Suprapubic skin (tissue), 4 donors: ENCODE results near the gene BAIAP2L2. TPM values are rescaled to one million over a fixed set of nuclear protein-coding genes. Genes with fewer than 3 reads are reported as not detected.
"Not testable (repeated sequence)": the region's sequence is repeated elsewhere in the genome, so short reads cannot be mapped to it uniquely, and the experiment has no call there.

Experiments used
- DNase-seq, 2 donors: peaks; one replicate each; pipeline ENCODE4 v3.0.0-alpha.2; 2019; ENCODE audit warnings: low spot score in 2 of 2
- H3K27ac ChIP-seq: fragments of 200-600 bp; sonication (generic); one replicate; pipeline ENCODE4 v1.5.1; 2019
- H3K27me3 ChIP-seq: fragments of 200-600 bp; sonication (generic); one replicate; pipeline ENCODE4 v1.5.1; 2019
- H3K36me3 ChIP-seq: fragments of 200-600 bp; sonication (generic); one replicate; pipeline ENCODE4 v1.5.1; 2019
- H3K4me1 ChIP-seq: fragments of 200-600 bp; sonication (generic); one replicate; pipeline ENCODE4 v1.5.1; 2019
- H3K4me3 ChIP-seq: fragments of 200-600 bp; sonication (generic); one replicate; pipeline ENCODE4 v1.5.1; 2019; ENCODE audit warnings: mild to moderate bottlenecking
- H3K9me3 ChIP-seq: fragments of 200-600 bp; sonication (generic); one replicate; pipeline ENCODE4 v1.5.1; 2019
- EP300 ChIP-seq: sonication (generic); formaldehyde crosslinking; IDR thresholded peaks from one replicate; pipeline ENCODE4 v1.6.1; 2017; ENCODE audit warnings: antibody characterized with exemption
- POLR2A ChIP-seq, 2 donors: fragments of 450-650 bp; IDR thresholded peaks; one replicate each; pipeline ENCODE4 v1.6.1; 2017; ENCODE audit warnings: antibody characterized with exemption in 2 of 2, mild to moderate bottlenecking in 2 of 2, moderate library complexity in 2 of 2
- POLR2AphosphoS5 ChIP-seq, 3 donors: sonication (generic); formaldehyde crosslinking; IDR thresholded peaks; one replicate each; pipeline ENCODE4 v1.6.1; 2017; ENCODE audit warnings: antibody characterized with exemption in 3 of 3
- WGBS: methylation state at CpG from one replicate; pipeline ENCODE4 v1.1.5; 2018; 5-methylcytosine and 5-hydroxymethylcytosine counted together
- total RNA-seq, 4 donors: library from RNA; depleted of rRNA; stranded (reverse); fragments of >200 nt; gene quantifications; one replicate each; pipeline ENCODE4 v1.1.0, GENCODE V29; 2016
- TF ChIP-seq, protein P1 (sequence below), 2 donors: fragments of 200-600 bp in 1 of 2; fragments of 450-650 bp in 1 of 2; sonication (generic) in 1 of 2; IDR thresholded peaks; one replicate each; pipeline ENCODE4 v1.5.1; 2016 to 2019; ENCODE audit warnings: antibody characterized with exemption in 2 of 2, mild to moderate bottlenecking in 1 of 2, moderate library complexity in 1 of 2

Gene BAIAP2L2
- total RNA-seq, 4 donors from 2014 or later = 0.49 to 1.7 (median 1.6) TPM

GRCh38 chr22:38038426-38038825 lies 72.1 kb downstream of the BAIAP2L2 start:
- Histone ChIP-seq H3K9me3 (no peaks in the 10 kb centered on the region), H3K27me3 (no peaks in the 10 kb centered on the region), H3K27ac (peak overlapping the region; percentile 84), H3K36me3 (no peaks in the 10 kb centered on the region), H3K4me3 (no peak overlapping the region), H3K4me1 (peaks cover 33% of the 10 kb centered on the region)
- TF ChIP-seq, protein P1, sequence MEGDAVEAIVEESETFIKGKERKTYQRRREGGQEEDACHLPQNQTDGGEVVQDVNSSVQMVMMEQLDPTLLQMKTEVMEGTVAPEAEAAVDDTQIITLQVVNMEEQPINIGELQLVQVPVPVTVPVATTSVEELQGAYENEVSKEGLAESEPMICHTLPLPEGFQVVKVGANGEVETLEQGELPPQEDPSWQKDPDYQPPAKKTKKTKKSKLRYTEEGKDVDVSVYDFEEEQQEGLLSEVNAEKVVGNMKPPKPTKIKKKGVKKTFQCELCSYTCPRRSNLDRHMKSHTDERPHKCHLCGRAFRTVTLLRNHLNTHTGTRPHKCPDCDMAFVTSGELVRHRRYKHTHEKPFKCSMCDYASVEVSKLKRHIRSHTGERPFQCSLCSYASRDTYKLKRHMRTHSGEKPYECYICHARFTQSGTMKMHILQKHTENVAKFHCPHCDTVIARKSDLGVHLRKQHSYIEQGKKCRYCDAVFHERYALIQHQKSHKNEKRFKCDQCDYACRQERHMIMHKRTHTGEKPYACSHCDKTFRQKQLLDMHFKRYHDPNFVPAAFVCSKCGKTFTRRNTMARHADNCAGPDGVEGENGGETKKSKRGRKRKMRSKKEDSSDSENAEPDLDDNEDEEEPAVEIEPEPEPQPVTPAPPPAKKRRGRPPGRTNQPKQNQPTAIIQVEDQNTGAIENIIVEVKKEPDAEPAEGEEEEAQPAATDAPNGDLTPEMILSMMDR (IDR thresholded peaks at IDR 0.05) = no peak
- TF ChIP-seq POLR2AphosphoS5 (IDR thresholded peaks at IDR 0.05) = no peak
- no peak for TF ChIP-seq EP300
- TF ChIP-seq POLR2A (IDR thresholded peaks at IDR 0.05) = no peak
- no peak for DNase-seq
- 81% methylated on average over 23 of the region's 23 CpGs for WGBS

GRCh38 chr22:38037367-38038150 lies 72.9 kb downstream of the BAIAP2L2 start:
- DNase-seq, H3K9me3 ChIP-seq, H3K4me3 ChIP-seq, H3K36me3 ChIP-seq, H3K27me3 ChIP-seq: not testable (repeated sequence)
- Histone ChIP-seq H3K4me1 (peaks cover 38% of the 10 kb centered on the region), H3K27ac (peak overlapping the region; percentile 84)
- 82% methylated on average over 13 of the region's 13 CpGs for WGBS

GRCh38 chr22:38036392-38037062 lies 74.0 kb downstream of the BAIAP2L2 start:
- no peak for DNase-seq
- peak overlapping the region; percentile 50 for H3K27ac ChIP-seq
- 69% methylated on average over 9 of the region's 10 CpGs for WGBS

DNA sequence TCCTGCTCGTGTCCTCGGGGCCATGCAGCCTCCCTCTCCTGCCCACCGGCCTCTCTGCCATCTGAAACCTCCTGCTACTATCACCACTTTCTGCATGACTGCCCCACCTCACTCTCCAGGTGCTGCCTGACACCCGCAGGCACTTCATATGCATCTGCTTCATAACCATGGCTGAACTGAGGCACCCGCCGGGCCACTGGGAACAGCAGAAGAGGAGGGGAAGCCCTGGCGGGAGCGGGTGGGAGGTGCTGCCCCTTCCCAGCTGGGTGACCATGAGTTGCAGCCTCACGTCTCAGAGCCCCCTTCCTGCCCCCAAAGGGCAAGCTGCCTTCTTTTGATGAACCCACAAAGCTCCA lies 75.0 kb downstream of the BAIAP2L2 start:
- H3K4me3 ChIP-seq = no peak overlapping the region
- WGBS = 87% methylated on average over 7 of the region's 9 CpGs
- no peaks in the 10 kb centered on the region for H3K27me3 ChIP-seq
- peaks cover 38% of the 10 kb centered on the region for H3K4me1 ChIP-seq
- no peaks in the 10 kb centered on the region for H3K36me3 ChIP-seq
- no peak for DNase-seq
- H3K27ac ChIP-seq = peak overlapping the region; percentile 55
- no peaks in the 10 kb centered on the region for H3K9me3 ChIP-seq
- TF ChIP-seq POLR2AphosphoS5 (IDR thresholded peaks at IDR 0.05) = no peak
- no peak for TF ChIP-seq EP300
- TF ChIP-seq POLR2A (IDR thresholded peaks at IDR 0.05) = no peak
- TF ChIP-seq, protein P1 (IDR thresholded peaks at IDR 0.05) = no peak

More at GRCh38 chr22:38036392-38037062, 74.0 kb downstream of the BAIAP2L2 start:
- Histone ChIP-seq H3K9me3 (no peaks in the 10 kb centered on the region), H3K4me3 (no peak overlapping the region), H3K27me3 (no peaks in the 10 kb centered on the region), H3K4me1 (peaks cover 38% of the 10 kb centered on the region), H3K36me3 (no peaks in the 10 kb centered on the region)
- TF ChIP-seq, protein P1 (IDR thresholded peaks at IDR 0.05) = no peak
- no peak for TF ChIP-seq POLR2AphosphoS5 (IDR thresholded peaks at IDR 0.05)
- TF ChIP-seq EP300 = no peak
- TF ChIP-seq POLR2A (IDR thresholded peaks at IDR 0.05) = no peak

Other genes with a start within 250 kb of the BAIAP2L2 start
- 100 to 1,000 TPM; 125 to 157 (median 131) TPM for gene MICALL1, start 204.4 kb downstream of the BAIAP2L2 start, total RNA-seq
- not detected for gene C22orf23, start 157.1 kb downstream of the BAIAP2L2 start, total RNA-seq
- 10 to 100 TPM; 60.1 to 66.8 (median 64.1) TPM for gene POLR2F, start 157.0 kb downstream of the BAIAP2L2 start, total RNA-seq
- gene SOX10, start 126.1 kb downstream of the BAIAP2L2 start, total RNA-seq = 10 to 100 TPM; 15.2 to 30.8 (median 20.5) TPM
- 10 to 100 TPM; 36.7 to 72.0 (median 61.5) TPM for gene PICK1, start 53.3 kb downstream of the BAIAP2L2 start, total RNA-seq
- not detected for gene SLC16A8, start 26.5 kb downstream of the BAIAP2L2 start, total RNA-seq
- gene PLA2G6, start 71.1 kb upstream of the BAIAP2L2 start, total RNA-seq = 100 to 1,000 TPM in 1 of 4 donors, 10 to 100 TPM in 3; 49.7 to 178 (median 92.9) TPM
- 10 to 100 TPM; 27.3 to 70.1 (median 52.8) TPM for gene MAFF, start 91.3 kb upstream of the BAIAP2L2 start, total RNA-seq
- gene TMEM184B, start 162.3 kb upstream of the BAIAP2L2 start, total RNA-seq = 10 to 100 TPM; 41.5 to 54.9 (median 46.0) TPM
- 100 to 1,000 TPM; 112 to 246 (median 160) TPM for gene CSNK1E, start 206.7 kb upstream of the BAIAP2L2 start, total RNA-seq